Activated CD8-positive, alpha-beta memory T cell treated with anti-CD3 and anti-CD28 coated beads for 36 hours (primary cell): ENCODE measurements around the gene LAMA2. TPM values are rescaled to one million over a fixed set of nuclear protein-coding genes. Genes with fewer than 3 reads are reported as not detected.
"Not testable (repeated sequence)": the region's sequence is repeated elsewhere in the genome, so short reads cannot be mapped to it uniquely, and the experiment has no call there.

Experiments used
- CTCF ChIA-PET: fragments of 350-600 bp; sonication (Branson Sonifier 250); formaldehyde crosslinking; loops from one replicate; lab custom pipeline; 2021; ENCODE audit warnings: antibody characterized with exemption; lab: Charles Lee
- POLR2A ChIA-PET: fragments of 350-600 bp; sonication (Branson Sonifier 250); formaldehyde crosslinking; loops from one replicate; lab custom pipeline; 2021; ENCODE audit warnings: antibody characterized with exemption; lab: Charles Lee
- total RNA-seq, 2 experiments: library from RNA; stranded (reverse); gene quantifications; one replicate each; pipeline ENCODE4 v1.2.3, GENCODE V29; 2021

Gene LAMA2
- total RNA-seq, 2 experiments from 2014 or later, result 0.72 to 1.2 TPM

DNA sequence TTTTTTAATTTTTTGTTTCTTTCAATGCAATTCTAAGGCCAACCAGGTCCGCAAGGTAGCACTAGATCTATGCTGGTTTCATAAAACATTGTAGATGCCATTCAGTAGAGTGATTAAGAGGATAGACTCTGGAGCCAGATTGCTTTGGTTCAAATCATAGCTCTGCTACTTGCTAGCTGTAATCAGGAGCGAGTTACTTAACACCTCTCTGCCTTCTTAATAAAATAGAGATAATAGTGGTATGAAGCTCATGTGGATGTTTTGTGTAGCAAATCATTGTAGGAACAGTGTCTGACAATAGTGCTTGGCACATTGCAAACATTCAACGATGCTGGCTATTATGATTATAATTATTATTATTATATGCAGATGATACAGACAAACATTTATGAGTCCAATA lies 164.9 kb downstream of the LAMA2 start:
- POLR2A ChIA-PET, result no interaction called here

DNA sequence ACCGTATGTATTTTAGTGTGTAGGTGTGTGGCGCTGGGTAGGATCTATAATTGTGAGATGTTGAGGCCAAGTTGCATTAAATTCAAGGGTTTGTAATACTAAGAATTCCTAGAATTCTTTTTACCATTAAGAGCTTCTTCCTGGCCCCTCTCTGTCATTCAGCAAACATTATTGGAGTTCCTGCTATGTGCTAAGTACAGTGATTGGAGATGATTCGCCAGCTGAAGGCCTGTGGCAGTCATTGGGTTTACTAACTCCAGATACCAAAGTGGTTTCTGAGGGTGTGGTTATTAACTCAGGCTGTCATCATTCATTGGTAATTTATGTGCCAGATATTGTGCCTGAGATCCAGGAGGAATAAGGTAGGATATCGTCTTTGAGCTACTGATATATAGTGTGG lies 167.1 kb downstream of the LAMA2 start:
- ChIA-PET POLR2A (no interaction called here), CTCF (interaction anchor here (0.6 kb wide), 1 partner anchor 14 kb away, joined by 3 read pairs; no protein-coding TSS in a partner anchor)

More for the DNA sequence above, 164.9 kb downstream of the LAMA2 start:
- CTCF ChIA-PET, result no interaction called here

DNA sequence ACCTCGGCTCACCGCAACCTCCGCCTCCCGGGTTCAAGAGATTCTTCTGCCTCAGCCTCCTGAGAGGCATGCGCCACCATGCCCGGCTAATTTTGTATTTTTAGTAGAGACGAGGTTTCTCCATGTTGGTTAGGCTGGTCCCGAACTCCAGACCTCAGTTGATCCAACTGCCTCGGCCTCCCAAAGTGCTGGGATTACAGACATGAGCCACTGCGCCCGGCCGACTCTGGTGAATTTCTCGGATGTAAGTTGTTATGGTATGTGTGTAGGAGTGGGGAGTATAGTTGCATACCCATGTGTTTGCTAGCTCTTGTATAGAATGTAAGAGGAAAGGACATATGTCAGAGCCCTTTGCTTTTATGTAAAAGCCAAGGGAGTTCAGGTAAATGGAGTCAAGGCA lies 170.2 kb downstream of the LAMA2 start:
- POLR2A ChIA-PET, CTCF ChIA-PET: not testable (repeated sequence)

DNA sequence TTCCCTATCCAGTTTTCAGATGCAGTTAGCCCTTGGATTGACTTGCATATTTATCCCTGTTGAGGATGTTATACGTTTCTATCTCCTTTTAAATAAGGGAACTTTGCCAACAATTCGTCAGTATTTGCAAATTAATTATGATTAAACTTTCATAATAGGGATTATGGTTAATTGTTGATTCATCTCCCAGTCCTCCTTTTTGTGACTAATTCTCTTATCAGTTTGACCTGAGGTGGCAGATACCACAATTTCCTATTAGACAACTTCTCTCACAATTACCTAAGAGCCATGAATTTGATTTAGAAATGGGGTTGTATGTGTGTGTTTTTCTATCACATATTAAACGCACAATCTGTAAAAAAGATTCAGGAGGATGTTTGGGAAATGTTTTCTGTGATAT lies 172.9 kb downstream of the LAMA2 start:
- ChIA-PET CTCF (no interaction called here), POLR2A (no interaction called here)

DNA sequence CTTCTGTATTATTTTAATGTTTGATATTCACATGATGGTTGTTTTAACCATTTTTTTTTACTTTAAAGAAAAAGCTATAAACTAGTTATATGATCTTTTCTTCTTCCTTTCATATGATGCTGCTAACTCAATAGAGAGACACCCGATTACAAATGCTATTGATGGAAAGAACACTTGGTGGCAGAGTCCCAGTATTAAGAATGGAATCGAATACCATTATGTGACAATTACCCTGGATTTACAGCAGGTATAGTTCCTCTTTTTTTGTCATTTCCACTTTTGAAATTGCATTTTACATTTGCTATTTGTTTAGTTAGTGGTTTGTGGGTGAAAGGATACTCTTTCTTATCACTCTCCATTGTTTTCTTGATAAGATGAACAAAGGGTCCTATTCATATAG lies 176.7 kb downstream of the LAMA2 start:
- POLR2A ChIA-PET, result no interaction called here
- CTCF ChIA-PET, result no interaction called here

DNA sequence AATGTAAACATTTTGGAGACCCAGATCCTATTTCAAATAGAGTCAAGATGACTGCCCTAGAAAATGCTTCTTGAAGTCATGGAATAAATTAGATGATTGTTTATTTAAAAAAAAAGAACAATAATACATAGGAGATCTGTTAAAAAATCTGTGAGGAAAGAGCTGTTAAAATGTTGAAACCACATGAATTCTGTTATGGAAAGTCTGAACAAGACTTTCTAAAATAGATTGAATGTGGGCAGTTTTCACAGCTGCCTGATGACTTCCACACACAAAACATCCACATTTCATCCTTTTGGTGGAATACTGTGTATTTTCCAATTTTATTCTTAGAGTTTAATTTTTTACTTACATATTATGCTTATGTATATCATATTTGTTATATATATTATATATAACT lies 186.1 kb downstream of the LAMA2 start:
- CTCF ChIA-PET, result no interaction called here
- POLR2A ChIA-PET, result no interaction called here

DNA sequence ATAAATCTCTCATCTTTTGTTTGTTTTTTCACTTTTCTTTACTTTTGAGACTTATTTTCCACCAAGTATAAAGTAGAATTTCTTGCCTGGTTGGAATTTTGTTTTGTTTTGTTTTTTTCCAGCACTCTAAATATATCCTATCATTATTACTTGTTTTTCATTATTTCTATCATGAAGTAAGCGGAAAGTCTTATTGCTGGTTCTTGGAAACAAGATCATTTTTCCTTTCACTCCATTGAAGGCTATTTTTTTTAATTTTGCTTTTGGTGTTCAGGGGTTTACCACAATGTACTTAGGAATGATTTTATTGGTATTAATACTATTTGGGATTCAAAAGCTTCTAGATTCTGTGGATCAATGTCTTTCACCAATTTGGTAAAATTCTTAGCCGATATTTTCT lies 190.1 kb downstream of the LAMA2 start:
- ChIA-PET POLR2A (no interaction called here), CTCF (no interaction called here)

DNA sequence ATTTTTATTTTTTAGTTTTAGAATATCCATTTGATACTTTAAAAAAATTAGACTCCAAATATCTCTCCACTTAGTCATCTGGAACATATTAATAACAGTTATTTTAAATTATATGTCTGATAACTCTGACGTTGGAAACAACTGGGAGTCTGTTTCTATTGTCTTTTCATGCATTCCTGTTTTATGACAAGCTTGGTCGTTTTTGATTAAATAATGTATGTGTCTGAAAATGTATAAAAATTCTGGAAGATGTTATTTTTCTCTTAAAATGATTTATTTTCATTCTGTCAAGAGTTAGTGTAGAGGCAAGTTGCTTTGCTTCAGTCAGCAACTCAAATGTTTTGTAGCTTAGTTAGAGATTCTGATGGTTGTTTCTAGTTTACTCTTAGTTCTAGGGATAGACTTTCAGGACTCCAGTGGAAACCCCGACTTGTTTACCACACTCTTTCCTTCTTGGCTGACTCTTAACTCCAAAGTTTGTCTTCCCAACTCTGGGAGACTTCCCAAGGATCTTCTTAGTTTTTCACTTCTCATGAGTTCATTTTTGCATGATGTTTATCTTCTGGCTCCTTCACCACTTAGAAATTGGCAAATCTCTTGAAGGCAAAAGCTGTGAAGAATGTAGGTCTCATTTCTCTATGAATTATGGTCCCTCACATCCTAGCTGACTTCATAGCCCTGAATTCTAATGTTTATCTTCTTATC lies 190.9 kb downstream of the LAMA2 start:
- ChIA-PET POLR2A (no interaction called here), CTCF (no interaction called here)

DNA sequence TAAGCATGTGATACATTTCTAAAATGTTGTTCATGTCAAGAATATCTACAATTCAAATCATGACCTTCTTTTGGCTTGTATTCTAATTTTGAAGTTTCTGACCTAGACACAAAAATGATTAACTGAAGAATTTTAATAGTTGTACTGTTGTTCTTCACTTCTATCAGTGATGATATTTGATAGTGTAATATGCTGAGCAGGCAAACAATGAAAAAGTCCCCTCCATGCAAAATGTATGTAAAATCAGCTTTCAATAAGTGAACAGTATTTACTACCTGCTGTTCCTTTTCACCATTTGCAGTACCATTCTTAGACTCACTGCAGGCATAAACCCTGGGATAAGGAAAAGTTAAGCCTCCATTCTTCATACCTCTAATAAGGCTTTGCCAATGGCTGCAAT lies 201.5 kb downstream of the LAMA2 start:
- ChIA-PET CTCF (no interaction called here), POLR2A (no interaction called here)

DNA sequence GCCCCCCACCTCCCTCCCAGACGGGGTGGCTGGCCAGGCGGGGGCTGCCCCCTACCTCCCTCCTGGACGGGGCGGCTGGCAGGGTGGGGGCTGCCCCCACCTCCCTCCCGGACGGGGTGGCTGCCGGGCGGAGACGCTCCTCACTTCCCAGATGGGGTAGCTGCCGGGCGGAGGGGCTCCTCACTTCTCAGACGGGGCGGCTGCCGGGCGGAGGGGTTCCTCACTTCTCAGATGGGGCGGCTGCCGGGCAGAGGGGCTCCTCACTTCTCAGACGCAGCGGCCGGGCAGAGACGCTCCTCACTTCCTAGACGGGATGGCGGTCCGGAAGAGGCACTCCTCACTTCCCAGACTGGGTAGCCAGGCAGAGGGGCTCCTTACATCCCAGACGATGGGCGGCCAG lies 205.5 kb downstream of the LAMA2 start:
- POLR2A ChIA-PET, CTCF ChIA-PET: not testable (repeated sequence)

DNA sequence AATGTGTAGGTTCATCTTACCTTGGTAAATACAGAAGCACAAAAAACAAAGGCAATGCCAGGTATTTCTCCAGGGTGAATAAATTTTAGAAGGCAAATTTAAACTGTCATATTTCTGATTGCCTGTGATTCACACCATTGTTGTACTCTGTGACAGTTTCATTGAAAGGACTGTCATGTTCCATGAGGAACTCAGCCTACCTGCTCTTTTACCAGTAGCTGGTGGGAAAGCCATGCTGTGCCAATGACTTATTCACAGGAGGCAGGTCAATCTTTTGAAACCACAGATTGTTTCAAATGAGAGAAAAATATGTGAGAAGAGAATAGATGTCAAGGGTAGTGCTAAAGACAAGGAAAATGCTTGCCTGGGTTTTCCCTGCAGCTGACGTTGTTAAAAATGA lies 206.4 kb downstream of the LAMA2 start:
- ChIA-PET POLR2A (no interaction called here), CTCF (no interaction called here)

DNA sequence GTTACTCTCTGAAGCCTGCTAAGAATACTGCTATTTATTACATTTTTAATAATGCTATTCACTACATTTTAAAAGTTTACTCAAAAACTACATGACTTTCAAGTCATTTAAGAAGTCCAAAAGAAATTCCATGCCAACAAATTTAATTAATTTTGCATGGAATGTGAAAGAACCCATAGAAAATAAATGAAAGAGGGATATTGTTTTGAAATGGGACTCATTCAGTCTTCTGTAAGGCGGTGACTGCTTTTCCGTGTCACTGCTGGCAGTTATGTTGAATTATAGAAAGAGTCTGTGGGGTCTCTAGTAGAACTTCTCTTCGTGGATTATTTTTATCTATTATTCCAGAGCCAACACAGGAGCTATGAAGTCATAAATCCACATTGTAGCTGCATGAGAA lies 211.2 kb downstream of the LAMA2 start:
- POLR2A ChIA-PET, result no interaction called here
- CTCF ChIA-PET, result no interaction called here

DNA sequence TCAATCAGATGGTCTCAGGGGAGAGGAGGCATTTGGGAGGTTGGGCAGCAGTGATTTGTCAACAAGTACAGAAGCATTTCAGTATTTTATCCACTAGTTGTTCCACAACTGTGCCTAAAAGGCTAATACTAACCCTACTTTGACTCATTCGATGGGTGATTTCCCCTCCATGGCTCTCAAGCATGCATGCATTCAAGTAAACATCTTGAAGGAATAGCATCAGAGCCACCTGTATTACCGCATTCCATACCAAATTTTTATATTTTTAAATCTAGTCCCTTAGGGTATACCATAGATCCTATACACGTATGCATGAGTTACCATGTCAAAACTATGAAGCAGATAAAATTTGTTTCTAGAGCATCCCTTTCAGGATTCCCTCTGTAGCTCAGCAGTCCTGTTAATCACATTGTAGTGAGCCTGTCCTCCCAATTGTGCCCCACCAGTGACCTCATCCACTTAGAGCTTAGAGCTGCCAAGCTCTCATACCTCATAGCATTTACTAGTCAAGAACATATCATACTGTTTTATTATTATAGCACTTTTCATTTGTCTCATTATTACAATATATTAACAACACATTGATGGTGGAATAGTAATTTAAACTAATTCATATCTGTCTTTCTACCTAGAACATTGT lies 213.8 kb downstream of the LAMA2 start:
- ChIA-PET POLR2A (no interaction called here), CTCF (no interaction called here)

DNA sequence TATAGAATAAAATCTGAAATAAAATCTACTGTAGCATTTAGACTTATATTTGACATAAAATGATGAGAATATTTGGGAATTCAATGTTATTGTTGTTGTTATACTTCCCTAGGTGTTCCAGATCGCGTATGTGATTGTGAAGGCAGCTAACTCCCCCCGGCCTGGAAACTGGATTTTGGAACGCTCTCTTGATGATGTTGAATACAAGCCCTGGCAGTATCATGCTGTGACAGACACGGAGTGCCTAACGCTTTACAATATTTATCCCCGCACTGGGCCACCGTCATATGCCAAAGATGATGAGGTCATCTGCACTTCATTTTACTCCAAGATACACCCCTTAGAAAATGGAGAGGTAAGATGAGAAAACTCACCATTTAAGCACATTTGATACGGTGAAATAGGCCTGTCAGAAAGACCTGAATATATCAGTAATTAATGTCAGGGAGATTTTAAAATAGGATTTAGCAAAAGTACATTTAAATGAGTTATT lies 215.2 kb downstream of the LAMA2 start:
- CTCF ChIA-PET, result no interaction called here

DNA sequence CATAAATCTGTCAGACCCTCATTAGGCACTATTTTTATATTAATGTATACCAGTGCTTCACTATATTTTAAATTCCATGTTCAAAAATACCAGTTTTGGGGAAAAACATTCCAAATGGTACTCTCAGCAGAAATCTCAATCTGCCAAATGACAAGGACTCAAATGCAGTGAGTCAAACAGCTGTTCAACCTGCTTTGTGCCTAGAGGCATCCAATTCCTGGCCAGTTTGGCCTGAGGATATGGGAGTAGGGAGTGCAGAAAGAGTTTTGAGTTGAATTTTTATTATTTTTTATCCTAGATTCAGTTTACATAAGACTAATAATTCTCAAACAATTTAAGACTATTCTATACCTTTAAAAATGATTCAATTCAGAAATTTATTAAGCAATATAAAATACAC lies 216.8 kb downstream of the LAMA2 start:
- POLR2A ChIA-PET, result no interaction called here
- CTCF ChIA-PET, result no interaction called here

More for the DNA sequence above, 215.2 kb downstream of the LAMA2 start:
- POLR2A ChIA-PET, result no interaction called here

DNA sequence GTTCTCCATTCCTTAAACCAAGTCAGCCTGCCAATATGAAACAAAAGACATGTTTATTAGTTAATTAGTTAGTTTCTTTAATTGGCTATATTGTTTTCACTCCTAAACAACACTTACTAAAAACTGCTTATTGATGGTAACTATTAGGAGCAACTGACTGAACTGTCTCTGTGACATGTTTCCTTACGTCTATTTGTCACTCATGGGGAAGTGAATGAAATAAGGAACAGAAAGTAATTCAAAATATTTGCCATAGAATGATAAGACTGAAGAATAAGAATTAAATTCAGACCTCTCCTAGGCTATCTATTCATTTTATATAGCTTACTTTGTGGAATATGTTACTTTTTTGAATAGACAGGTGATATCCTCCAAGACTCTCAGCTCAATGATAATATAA lies 217.2 kb downstream of the LAMA2 start:
- CTCF ChIA-PET, result no interaction called here
- POLR2A ChIA-PET, result no interaction called here

DNA sequence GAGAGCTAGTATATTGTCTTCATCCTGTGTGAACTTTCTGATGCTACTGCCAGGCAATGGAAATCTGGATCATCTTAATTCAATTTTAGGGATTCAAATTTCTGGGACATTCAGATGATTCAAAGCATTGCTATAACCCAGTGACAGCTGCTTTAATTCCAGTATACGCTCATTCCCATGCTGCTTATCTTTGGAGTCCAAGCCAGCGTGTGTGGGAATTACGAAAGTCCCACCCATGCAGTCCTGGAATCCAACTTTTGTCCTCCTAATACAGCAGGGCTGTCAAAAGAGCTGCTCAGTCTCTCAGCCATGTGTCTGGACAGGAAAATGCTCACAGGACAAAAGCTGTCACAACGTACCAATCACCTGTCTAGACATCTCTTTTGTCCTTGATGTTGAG lies 219.8 kb downstream of the LAMA2 start:
- CTCF ChIA-PET, result no interaction called here
- POLR2A ChIA-PET, result no interaction called here

DNA sequence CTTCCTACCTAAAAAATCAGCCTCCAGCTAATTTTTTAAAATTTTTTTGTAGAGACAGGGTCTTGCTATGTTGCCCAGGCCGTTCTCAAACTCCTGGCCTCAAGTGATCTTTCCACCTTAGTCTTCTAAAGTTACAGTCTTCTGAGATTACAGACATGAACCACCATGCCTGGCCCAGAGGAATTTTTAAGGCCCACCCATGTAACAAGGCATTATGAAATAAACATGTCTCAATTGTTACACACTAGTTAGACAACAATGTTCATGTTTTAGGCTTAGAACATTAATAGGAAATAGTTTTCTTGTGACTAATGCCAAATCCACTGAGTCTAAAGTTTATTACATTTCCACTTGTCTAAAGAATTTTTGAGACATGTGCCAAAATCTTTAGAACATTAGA lies 221.2 kb downstream of the LAMA2 start:
- ChIA-PET CTCF (no interaction called here), POLR2A (no interaction called here)

DNA sequence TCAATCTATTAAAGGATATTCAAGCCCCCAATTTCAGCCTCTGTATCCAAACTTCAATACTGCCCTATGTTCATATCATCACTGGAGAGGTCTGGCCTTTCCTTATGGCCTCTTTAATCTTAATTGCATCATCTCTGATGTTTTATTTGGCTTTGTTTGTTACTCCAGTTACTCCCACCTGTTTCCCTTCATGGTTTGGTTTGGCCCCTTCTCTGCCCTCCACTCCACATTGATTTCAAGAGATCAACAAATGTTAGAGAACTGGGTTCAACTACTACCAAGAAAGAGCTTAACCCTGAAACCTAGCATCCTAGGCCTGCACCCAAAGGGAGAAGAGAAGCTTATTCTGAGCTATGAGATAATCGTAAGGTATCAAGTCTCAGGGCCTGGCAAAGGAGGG lies 221.6 kb downstream of the LAMA2 start:
- ChIA-PET POLR2A (no interaction called here), CTCF (no interaction called here)

DNA sequence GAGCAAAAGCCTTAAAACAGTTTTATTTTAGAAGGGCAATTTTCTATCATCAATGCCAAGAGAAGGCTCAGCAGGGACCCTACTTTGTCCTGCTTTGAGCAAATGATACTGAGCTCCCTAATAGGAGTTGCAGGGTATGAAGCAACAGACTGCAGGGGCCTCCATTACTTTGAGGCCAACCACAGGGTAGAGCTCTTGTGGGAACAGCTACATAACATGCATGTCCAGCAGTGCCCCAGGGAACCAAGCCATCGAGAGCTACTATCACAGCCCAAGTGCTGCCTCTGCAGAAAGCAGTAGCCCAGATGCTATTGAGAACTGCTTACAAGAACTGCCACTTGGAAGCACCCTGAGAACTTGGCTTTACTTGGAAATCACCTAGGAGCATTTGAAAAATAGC lies 222.1 kb downstream of the LAMA2 start:
- POLR2A ChIA-PET, result no interaction called here

DNA sequence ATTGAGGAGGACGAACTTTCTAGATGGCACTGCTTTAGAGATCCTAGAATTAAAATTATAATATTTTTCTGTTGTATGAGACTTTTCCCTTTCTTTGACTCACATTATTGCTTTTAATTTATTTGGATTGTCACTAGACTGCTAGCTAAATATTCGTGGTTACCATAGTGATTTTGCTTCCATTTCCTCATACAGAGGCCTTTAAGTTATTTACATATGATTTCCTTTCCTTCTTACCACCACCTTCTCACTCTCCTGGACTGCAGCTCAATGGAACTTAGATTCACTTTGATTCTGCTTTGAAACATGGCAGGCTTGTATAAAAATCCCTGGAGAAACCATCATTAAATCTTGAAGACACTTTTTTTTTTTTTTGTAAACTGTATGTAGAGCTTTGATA lies 222.9 kb downstream of the LAMA2 start:
- ChIA-PET CTCF (no interaction called here), POLR2A (no interaction called here)

More for the DNA sequence above, 222.1 kb downstream of the LAMA2 start:
- CTCF ChIA-PET, result no interaction called here
